Stimulated activated CD8-positive, alpha-beta memory T cell treated with anti-CD3 and anti-CD28 coated beads, Interleukin-7, amount 100 ng/mL, for 48 hours (primary cell): ENCODE measurements around the gene CDH4.

ENCODE experiments used
- DNase-seq, 2 donors: peaks; one replicate each; pipeline ENCODE4 v3.0.0-alpha.2; 2020; ENCODE audit warnings: low read depth in 1 of 2; ENCODE audit errors: extremely low read depth in 1 of 2

CDH4 gene

GRCh38 chr20:61594198-61594597 is 342.1 kb downstream of the CDH4 start:
- no peak for DNase-seq

- DNase-seq, result no peak
These were observed 343.2 kb downstream of the CDH4 start for GRCh38 chr20:61595216-61595615.

GRCh38 chr20:61596687-61597330 is 344.7 kb downstream of the CDH4 start:
- DNase-seq, result no peak

GRCh38 chr20:61597996-61598395 is 345.9 kb downstream of the CDH4 start:
- no peak for DNase-seq

- DNase-seq, result no peak
These were observed 346.5 kb downstream of the CDH4 start for GRCh38 chr20:61598586-61598985.

GRCh38 chr20:61599061-61599531 is 347.0 kb downstream of the CDH4 start:
- DNase-seq, result no peak

GRCh38 chr20:61599541-61599992 is 347.5 kb downstream of the CDH4 start:
- DNase-seq, result no peak

GRCh38 chr20:61600016-61600415 is 348.0 kb downstream of the CDH4 start:
- no peak for DNase-seq

- DNase-seq, result no peak
These were observed 349.3 kb downstream of the CDH4 start for GRCh38 chr20:61601361-61601760.

- no peak for DNase-seq
These were observed 349.8 kb downstream of the CDH4 start for GRCh38 chr20:61601853-61602252.

- no peak for DNase-seq
These were observed 351.7 kb downstream of the CDH4 start for GRCh38 chr20:61603715-61604114.

- DNase-seq, result no peak
These were observed 352.5 kb downstream of the CDH4 start for GRCh38 chr20:61604549-61604948.

GRCh38 chr20:61605283-61605682 is 353.2 kb downstream of the CDH4 start:
- no peak for DNase-seq

GRCh38 chr20:61605862-61606557 is 353.9 kb downstream of the CDH4 start:
- DNase-seq, result no peak

- no peak for DNase-seq
These were observed 356.4 kb downstream of the CDH4 start for GRCh38 chr20:61608275-61609085.

- no peak for DNase-seq
These were observed 357.4 kb downstream of the CDH4 start for GRCh38 chr20:61609461-61609860.

- no peak for DNase-seq
These were observed 359.5 kb downstream of the CDH4 start for GRCh38 chr20:61611401-61612180.

- no peak for DNase-seq
These were observed 362.1 kb downstream of the CDH4 start for GRCh38 chr20:61613917-61614705.

- no peak for DNase-seq
These were observed 362.6 kb downstream of the CDH4 start for GRCh38 chr20:61614706-61615100.

GRCh38 chr20:61615806-61616205 is 363.7 kb downstream of the CDH4 start:
- DNase-seq, result no peak
